HepG2 (cell line): ENCODE data around the gene TXNDC11. TPM values are rescaled to one million over a fixed set of nuclear protein-coding genes. Genes with fewer than 3 reads are reported as not detected.
A peak's percentile ranks its signal among the peaks of the same experiment; 100 is the strongest.

ENCODE experiments used
- ATAC-seq: fragments of 200-7000 bp; cut with Tn5 transposase; 3 replicates; pipeline ENCODE4 v1.9.1; 2020; ENCODE audit warnings: mild to moderate bottlenecking, moderate library complexity
- BruUV-seq: library from RNA; stranded (reverse); fragments of 400-500 nt; replicated peaks from 2 replicates; lab custom pipeline; 2021; lab: Mats Ljungman, UMichigan
- CTCF ChIA-PET: fragments of 300-600 bp; formaldehyde crosslinking; extraction: SDS; loops from one replicate; lab custom pipeline; 2021; ENCODE audit warnings: low total read pairs, inconsistent platforms, low intra/inter-chr PET ratio; lab: Yijun Ruan, JAX
- POLR2A ChIA-PET: fragments of 350-600 bp; sonication (Branson Sonifier 250); formaldehyde crosslinking; loops from one replicate; lab custom pipeline; 2020; ENCODE audit warnings: antibody characterized with exemption, inconsistent platforms; lab: Yijun Ruan, JAX
- DNase-seq: peaks from one replicate; pipeline ENCODE4 v3.0.0-alpha.2; 2015; ENCODE audit warnings: low spot score
- FAIRE-seq: peaks from 3 replicates; lab custom pipeline; 2011; peaks lifted over from hg19 to GRCh38; lab: Jason Lieb, UNC
- H2AFZ ChIP-seq: one replicate; pipeline ENCODE4 v1.6.1; 2011; ENCODE audit warnings: low read length, inconsistent platforms
- H3K27ac ChIP-seq: fragments of 300-600 bp; 3 replicates; pipeline ENCODE4 v1.8.0; 2011; ENCODE audit warnings: mixed run types, mild to moderate bottlenecking, mixed read lengths, low read length, inconsistent platforms; ENCODE audit not compliant: insufficient read depth; ENCODE audit errors: extremely low read length
- H3K27me3 ChIP-seq, 2 experiments: fragments of 200-600 bp in 1 of 2; 2 replicates in 1 of 2; 3 replicates in 1 of 2; pipeline versions ENCODE4 v1.6.0 to v1.8.0; 2011; ENCODE audit warnings: low read length in 2 of 2, mild to moderate bottlenecking in 2 of 2, moderate library complexity in 2 of 2, inconsistent platforms in 1 of 2; ENCODE audit not compliant: insufficient read depth in 2 of 2, control insufficient read depth in 1 of 2
- H3K36me3 ChIP-seq, 2 experiments: fragments of 200-600 bp in 1 of 2; replicated peaks in 1 of 2; 2 replicates in 1 of 2; 3 replicates in 1 of 2; pipeline versions ENCODE4 v1.5.1 to v1.8.0; 2011; ENCODE audit warnings: low read length in 2 of 2, inconsistent platforms in 1 of 2; ENCODE audit not compliant: insufficient read depth in 2 of 2, control insufficient read depth in 1 of 2
- H3K4me1 ChIP-seq: 2 replicates; pipeline ENCODE4 v1.5.1; 2012; ENCODE audit warnings: low read length, inconsistent platforms; ENCODE audit not compliant: insufficient read depth
- H3K4me2 ChIP-seq: 2 replicates; pipeline ENCODE4 v1.6.0; 2011; ENCODE audit warnings: low read depth, low read length, inconsistent platforms
- H3K4me3 ChIP-seq, 3 experiments: fragments of 200-600 bp in 1 of 3; sonication (generic), shearing (Covaris generic) in 1 of 3; replicated peaks in 1 of 3; 2 replicates each; pipeline ENCODE4 v1.5.1; 2011 to 2016; ENCODE audit warnings: low read length in 3 of 3, inconsistent platforms in 2 of 3, low read depth in 2 of 3, mild to moderate bottlenecking in 2 of 3, control low read depth in 1 of 3, mixed read lengths in 1 of 3; ENCODE audit not compliant: insufficient read depth in 1 of 3
- H3K79me2 ChIP-seq: one replicate; pipeline ENCODE4 v1.6.1; 2011; ENCODE audit warnings: low read length, inconsistent platforms; ENCODE audit not compliant: insufficient read depth
- H3K9ac ChIP-seq: 2 replicates; pipeline ENCODE4 v1.6.0; 2011; ENCODE audit warnings: mild to moderate bottlenecking, low read depth, low read length, inconsistent platforms; ENCODE audit not compliant: insufficient read depth
- H3K9me3 ChIP-seq: 2 replicates; pipeline ENCODE4 v1.5.1; 2012; ENCODE audit warnings: mild to moderate bottlenecking, low read length
- H4K20me1 ChIP-seq: 2 replicates; pipeline ENCODE4 v1.6.0; 2011; ENCODE audit warnings: inconsistent platforms, mild to moderate bottlenecking, low read length, moderate library complexity; ENCODE audit not compliant: insufficient read depth
- CCAR2 ChIP-seq: fragments of 200-400 bp; formaldehyde crosslinking; optimal IDR thresholded peaks from 2 replicates; pipeline ENCODE3; 2018; ENCODE audit warnings: low read depth, mild to moderate bottlenecking, low read length, moderate library complexity
- KDM3A ChIP-seq: IDR thresholded peaks from 2 replicates; pipeline ENCODE4 v1.6.1; 2018; ENCODE audit warnings: low read depth, missing compliant biosample characterization
- RNF2 ChIP-seq: fragments of 450-650 bp; conservative IDR thresholded peaks from 2 replicates; pipeline ENCODE4 v1.6.1; 2016; ENCODE audit warnings: low read depth
- ZBTB43 ChIP-seq: sonication (generic); formaldehyde crosslinking; conservative IDR thresholded peaks from 2 replicates; pipeline ENCODE4 v1.4.0; 2020; ENCODE audit warnings: missing genetic modification reagents
- ZNF121 ChIP-seq: sonication (generic); formaldehyde crosslinking; IDR thresholded peaks from 2 replicates; pipeline ENCODE4 v1.5.0; 2020; ENCODE audit warnings: mild to moderate bottlenecking, missing genetic modification reagents
- ZNF496 ChIP-seq: sonication (generic); formaldehyde crosslinking; IDR thresholded peaks from 2 replicates; pipeline ENCODE4 v1.8.1; 2023; ENCODE audit warnings: mild to moderate bottlenecking, moderate library complexity, missing genetic modification reagents; ENCODE audit not compliant: insufficient replicate concordance
- ZNF687 ChIP-seq: sonication (generic); formaldehyde crosslinking; IDR thresholded peaks from 2 replicates; pipeline ENCODE4 v1.5.1; 2020; ENCODE audit warnings: mild to moderate bottlenecking, missing genetic modification reagents, moderate library complexity
- ZNF709 ChIP-seq: sonication (generic); formaldehyde crosslinking; IDR thresholded peaks from 2 replicates; pipeline ENCODE4 v1.5.0; 2020; ENCODE audit warnings: mild to moderate bottlenecking, missing genetic modification reagents
- ZSCAN22 ChIP-seq: sonication (generic); formaldehyde crosslinking; IDR thresholded peaks from 2 replicates; pipeline ENCODE4 v1.4.0; 2020; ENCODE audit warnings: mild to moderate bottlenecking, missing genetic modification reagents
- WGBS: methylation state at CpG from one replicate; pipeline ENCODE4 v1.1.6; 2017; ENCODE audit warnings: low lambda C conversion rate; 5-methylcytosine and 5-hydroxymethylcytosine counted together
- in situ Hi-C: cut with HindIII; loops from 2 replicates; pipeline ENCODE4 v1.10.0; 2017; ENCODE audit warnings: low pct_unique_long_range_greater_than_20kb; ENCODE audit not compliant: extremely low pct_ligation_motif_present
- intact Hi-C: fragments of 100-400 bp; cut with micrococcal nuclease; formaldehyde crosslinking; loops from one replicate; pipeline ENCODE4 v1.10.0; 2022; ENCODE audit not compliant: unreplicated experiment
- polyA plus RNA-seq, 8 experiments: library from polyadenylated mRNA; depleted of rRNA in 3 of 8; stranded (reverse) in 7 of 8; unstranded in 1 of 8; fragments of >200 nt; fragmentation: Illumina TruSeq in 4 of 8; extraction: Trizol in 4 of 8; gene quantifications; 2 replicates each; pipeline versions ENCODE4 v1.2.1 to v1.2.3, GENCODE V29; 2011 to 2016; ENCODE audit warnings: low read depth in 4 of 8, missing spikeins in 1 of 8, mixed read lengths in 1 of 8; ENCODE audit not compliant: insufficient read depth in 1 of 8
- total RNA-seq, 5 experiments: library from RNA; depleted of rRNA; stranded (reverse); fragments of >200 nt; fragmentation: Illumina TruSeq; extraction: Trizol; gene quantifications; 2 replicates each; pipeline ENCODE4 v1.2.3, GENCODE V29; 2016; ENCODE audit warnings: low read depth in 1 of 5

TXNDC11 gene
- total and polyA plus RNA-seq, 2 of the 13 experiments (the other 11 are each of a cell fraction or from before 2014, with no cell fraction given), result 74.9 to 123 TPM

DNA sequence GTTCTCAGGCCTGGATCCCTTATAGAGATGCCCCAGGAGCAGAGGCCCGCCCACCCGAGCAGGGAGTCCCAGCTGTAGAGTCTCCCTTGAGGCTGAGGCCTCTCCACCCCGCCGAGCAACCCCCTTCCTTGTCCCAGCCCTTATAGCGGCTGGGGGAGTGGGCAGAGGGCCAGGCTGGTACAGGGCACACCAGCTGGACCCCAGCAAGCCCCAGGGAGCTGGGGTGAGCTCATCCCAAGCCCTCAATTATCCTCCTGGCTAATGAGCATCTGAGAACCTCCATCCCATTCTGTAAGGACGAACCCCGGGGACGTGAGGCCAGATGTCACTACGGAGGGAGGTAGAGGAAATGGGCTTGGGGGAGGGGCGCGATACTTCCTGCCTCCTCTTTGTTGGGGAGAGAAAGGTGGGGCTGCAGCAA, 77.6 kb downstream of the TXNDC11 start:
- Histone ChIP-seq H3K27me3 (peaks cover 0 to 33% of the 10 kb centered on the region in 2 experiments; a peak in 3 of 5 replicates), H3K4me1 (peaks cover 57% of the 10 kb centered on the region), H3K4me2 (peak overlapping the region; percentile 26; the same call in 1 of the 2 replicates), H3K9me3 (no peaks in the 10 kb centered on the region), H4K20me1 (no peaks in the 10 kb centered on the region; the same call in 1 of the 2 replicates), H3K4me3 (no peak overlapping the region), H3K27ac (no peak overlapping the region), H2AFZ (no peak overlapping the region), H3K36me3 (no peaks in the 10 kb centered on the region), H3K9ac (no peak overlapping the region), H3K79me2 (no peaks in the 10 kb centered on the region)
- intact Hi-C loops (no loop called here), in situ Hi-C loops (no loop called here)
- WGBS, result 29% methylated on average over 10 of the region's 11 CpGs
- CTCF ChIA-PET, result no interaction called here
- no peak for TF ChIP-seq KDM3A (CRISPR knock-in tag)
- no peak for TF ChIP-seq RNF2
- TF ChIP-seq ZNF709 (CRISPR knock-in tag), result no peak
- TF ChIP-seq ZNF687 (CRISPR knock-in tag), result peak; percentile 21; the same call in 1 of the 2 replicates
- no peak for TF ChIP-seq CCAR2
- TF ChIP-seq ZBTB43, result no peak
- no peak for TF ChIP-seq ZNF496 (CRISPR knock-in tag)
- TF ChIP-seq ZNF121 (CRISPR knock-in tag), result peak; percentile 45; the same call in 1 of the 2 replicates
- no peak for TF ChIP-seq ZSCAN22 (CRISPR knock-in tag)
- no peak for ATAC-seq
- no peak for DNase-seq
- no peak for FAIRE-seq
- POLR2A ChIA-PET, result interaction anchor here (1.3 kb wide), 1 partner anchor 132 kb away, joined by 5 read pairs; the partner anchor contains the start of gene ZC3H7A
- no TSS peak for BruUV-seq
